ENCODE data around the gene CARD18.

The CARD18 gene

GRCh38 chr11:105177658-105178057 lies 38.1 kb upstream of the CARD18 start:
- no peak for TF ChIP-seq CTCF (IDR thresholded peaks at IDR 0.05; ENCODE audit: low read depth, low read length)
- H3K4me3 ChIP-seq (replicated peaks in 1 of 2; ENCODE audit: low read depth in 2 of 2, low read length in 2 of 2): no peak overlapping the region
- DNase-seq (ENCODE audit: low read depth in 2 of 2): peak; percentile 88 to 94

GRCh38 chr11:105168457-105168856 lies 28.9 kb upstream of the CARD18 start:
- H3K4me3 ChIP-seq (replicated peaks in 1 of 2; ENCODE audit: low read depth in 2 of 2, low read length in 2 of 2): no peak overlapping the region
- no peak for TF ChIP-seq CTCF (IDR thresholded peaks at IDR 0.05; ENCODE audit: low read depth, low read length)
- DNase-seq (ENCODE audit: low read depth in 2 of 2): peak; percentile 26 to 81

GRCh38 chr11:105167244-105167643 lies 27.7 kb upstream of the CARD18 start:
- no peak overlapping the region for H3K4me3 ChIP-seq (replicated peaks in 1 of 2; ENCODE audit: low read depth in 2 of 2, low read length in 2 of 2)
- no peak for DNase-seq (ENCODE audit: low read depth in 2 of 2)
- TF ChIP-seq CTCF (IDR thresholded peaks at IDR 0.05; ENCODE audit: low read depth, low read length): no peak

GRCh38 chr11:105164208-105164607 lies 24.6 kb upstream of the CARD18 start:
- peak in 1 of 2 donors; percentile 27 for DNase-seq (ENCODE audit: low read depth in 2 of 2)
- H3K4me3 ChIP-seq (replicated peaks in 1 of 2; ENCODE audit: low read depth in 2 of 2, low read length in 2 of 2): no peak overlapping the region
- TF ChIP-seq CTCF (IDR thresholded peaks at IDR 0.05; ENCODE audit: low read depth, low read length): no peak

GRCh38 chr11:105162506-105162905 lies 22.9 kb upstream of the CARD18 start:
- no peak overlapping the region for H3K4me3 ChIP-seq (replicated peaks in 1 of 2; ENCODE audit: low read depth in 2 of 2, low read length in 2 of 2)
- no peak for TF ChIP-seq CTCF (IDR thresholded peaks at IDR 0.05; ENCODE audit: low read depth, low read length)
- DNase-seq (ENCODE audit: low read depth in 2 of 2): no peak

GRCh38 chr11:105158436-105158835 lies 18.9 kb upstream of the CARD18 start:
- no peak for DNase-seq (ENCODE audit: low read depth in 2 of 2)
- TF ChIP-seq CTCF (IDR thresholded peaks at IDR 0.05; ENCODE audit: low read depth, low read length): no peak

GRCh38 chr11:105156720-105157119 lies 17.2 kb upstream of the CARD18 start:
- no peak for DNase-seq (ENCODE audit: low read depth in 2 of 2)
- no peak overlapping the region for H3K4me3 ChIP-seq (replicated peaks in 1 of 2; ENCODE audit: low read depth in 2 of 2, low read length in 2 of 2)
- TF ChIP-seq CTCF (IDR thresholded peaks at IDR 0.05; ENCODE audit: low read depth, low read length): no peak

More at GRCh38 chr11:105158436-105158835, 18.9 kb upstream of the CARD18 start:
- H3K4me3 ChIP-seq (replicated peaks in 1 of 2; ENCODE audit: low read depth in 2 of 2, low read length in 2 of 2): no peak overlapping the region

Data from cardiac fibroblast (primary cell).